Psoas muscle (tissue), 8 donors: Measurements from ENCODE around the gene KIAA0040. TPM values are rescaled to one million over a fixed set of nuclear protein-coding genes. Genes with fewer than 3 reads are reported as not detected.

ENCODE experiments used
- ATAC-seq, 4 donors: fragments of 200-7000 bp; cut with Tn5 transposase; one replicate each; pipeline ENCODE4 v1.9.1; 2020; ENCODE audit warnings: moderate library complexity in 3 of 4, mild to moderate bottlenecking in 2 of 4
- DNase-seq, 2 donors: peaks; one replicate each; pipeline ENCODE4 v3.0.0-alpha.2; 2020
- H3K27ac ChIP-seq: fragments of 200-600 bp; one replicate; pipeline ENCODE4 v1.8.0; 2022
- H3K27me3 ChIP-seq, 3 donors: fragments of 200-600 bp in 1 of 3; one replicate each; pipeline versions ENCODE4 v1.6.1 to v1.8.0; 2013 to 2022; ENCODE audit warnings: low read length in 2 of 3, mild to moderate bottlenecking in 2 of 3, moderate library complexity in 1 of 3; ENCODE audit not compliant: insufficient read depth in 3 of 3
- H3K36me3 ChIP-seq, 2 donors: fragments of 200-600 bp in 1 of 2; one replicate each; pipeline versions ENCODE4 v1.6.1 to v1.8.0; 2013 to 2022; ENCODE audit warnings: low read depth in 1 of 2, mild to moderate bottlenecking in 1 of 2, moderate library complexity in 1 of 2; ENCODE audit not compliant: insufficient read depth in 1 of 2
- H3K4me1 ChIP-seq: fragments of 200-600 bp; one replicate; pipeline ENCODE4 v1.8.0; 2022
- H3K4me3 ChIP-seq: fragments of 200-600 bp; one replicate; pipeline ENCODE4 v1.8.0; 2022; ENCODE audit warnings: mild to moderate bottlenecking
- H3K9me3 ChIP-seq: fragments of 200-600 bp; one replicate; pipeline ENCODE4 v1.8.0; 2022
- WGBS, 3 donors: extraction: QIAGEN DNeasy Blood & Tissue Kit; methylation state at CpG; one replicate each; pipeline versions ENCODE4 v1.1.6 to v1.1.7; 2013; 5-methylcytosine and 5-hydroxymethylcytosine counted together
- intact Hi-C, 2 donors: fragments of 100-400 bp; cut with DNase I; formaldehyde crosslinking; loops; one replicate each; pipeline versions ENCODE4 v1.11.0 to v1.14.2; 2022
- polyA plus RNA-seq, 3 donors: library from polyadenylated mRNA; stranded (reverse); fragments of 200-250 nt; gene quantifications; one replicate each; pipeline ENCODE4 v1.2.3, GENCODE V29; 2013
- total RNA-seq, 4 donors: library from RNA; stranded (reverse); fragmentation: NEBNext Ultra II Directional in 2 of 4; extraction: Animal tissue kit (Norgen Biotek cat#: 25700) in 2 of 4; gene quantifications; one replicate each; pipeline versions ENCODE4 v1.2.1 to v1.2.4, GENCODE V29; 2021 to 2023
- TF ChIP-seq, protein P1 (sequence below): fragments of 200-600 bp; IDR thresholded peaks from one replicate; pipeline ENCODE4 v1.8.0; 2022; ENCODE audit warnings: antibody characterized with exemption
- donor health status: healthy with polysubstance abuse.
- donor health status: DM: no; HTN: no; CAD: no; lungs with moderate emphysema.
- donor health status: Bipolar disorder and iron deficiency.
- donor health status: healthy.
- donor health status: DM: yes; HTN: yes; CAD: no.
- donor health status: DM: no; HTN: no; CAD: no.
- donor health status: DM: no; HTN: no; CAD: no.
- donor health status: DM: yes; HTN: yes; CAD: no.

The KIAA0040 gene
- total and polyA plus RNA-seq, 7 donors, result 5.7 to 48.0 (median 11.0) TPM

GRCh38 chr1:175162955-175163354, 29.6 kb downstream of the KIAA0040 start:
- DNase-seq, result no peak
- TF ChIP-seq, protein P1, sequence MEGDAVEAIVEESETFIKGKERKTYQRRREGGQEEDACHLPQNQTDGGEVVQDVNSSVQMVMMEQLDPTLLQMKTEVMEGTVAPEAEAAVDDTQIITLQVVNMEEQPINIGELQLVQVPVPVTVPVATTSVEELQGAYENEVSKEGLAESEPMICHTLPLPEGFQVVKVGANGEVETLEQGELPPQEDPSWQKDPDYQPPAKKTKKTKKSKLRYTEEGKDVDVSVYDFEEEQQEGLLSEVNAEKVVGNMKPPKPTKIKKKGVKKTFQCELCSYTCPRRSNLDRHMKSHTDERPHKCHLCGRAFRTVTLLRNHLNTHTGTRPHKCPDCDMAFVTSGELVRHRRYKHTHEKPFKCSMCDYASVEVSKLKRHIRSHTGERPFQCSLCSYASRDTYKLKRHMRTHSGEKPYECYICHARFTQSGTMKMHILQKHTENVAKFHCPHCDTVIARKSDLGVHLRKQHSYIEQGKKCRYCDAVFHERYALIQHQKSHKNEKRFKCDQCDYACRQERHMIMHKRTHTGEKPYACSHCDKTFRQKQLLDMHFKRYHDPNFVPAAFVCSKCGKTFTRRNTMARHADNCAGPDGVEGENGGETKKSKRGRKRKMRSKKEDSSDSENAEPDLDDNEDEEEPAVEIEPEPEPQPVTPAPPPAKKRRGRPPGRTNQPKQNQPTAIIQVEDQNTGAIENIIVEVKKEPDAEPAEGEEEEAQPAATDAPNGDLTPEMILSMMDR, result no peak
- H3K36me3 ChIP-seq, result peaks cover 9 to 84% of the 10 kb centered on the region in 2 donors
- H3K9me3 ChIP-seq, result no peaks in the 10 kb centered on the region
- H3K4me3 ChIP-seq, result no peak overlapping the region
- intact Hi-C loops, result loop anchor here in 1 of 2 donors (5.0 kb wide), 1 partner anchor 334 kb away; no protein-coding TSS in a partner anchor
- WGBS, 3 donors, result 43 to 73% (median 47%) methylated on average over 4 of the region's 4 CpGs
- no peak for ATAC-seq
- no peak overlapping the region for H3K27ac ChIP-seq
- H3K4me1 ChIP-seq, result no peaks in the 10 kb centered on the region
- no peaks in the 10 kb centered on the region for H3K27me3 ChIP-seq

- intact Hi-C loops, result loop anchor here (5.0 to 10.0 kb wide), 3 partner anchors 34 to 727 kb away; partner anchors contain the start of gene KIAA0040 (in 1 of the 2)
- Histone ChIP-seq H3K36me3 (peaks cover 6 to 45% of the 10 kb centered on the region in 2 donors), H3K4me3 (no peak overlapping the region), H3K9me3 (no peaks in the 10 kb centered on the region), H3K4me1 (no peaks in the 10 kb centered on the region), H3K27me3 (peaks cover 0 to 4% (median 0%) of the 10 kb centered on the region in 3 donors), H3K27ac (no peak overlapping the region)
- TF ChIP-seq, protein P1, result no peak
- ATAC-seq (no peak), DNase-seq (no peak)
- 78 to 86% (median 85%) methylated on average over 6 of the region's 6 CpGs for WGBS, 3 donors
Observed at GRCh38 chr1:175158170-175158591, 34.4 kb downstream of the KIAA0040 start.

- intact Hi-C loops, result loop anchor here (5.0 to 10.0 kb wide), 3 partner anchors 35 to 728 kb away; partner anchors contain the start of gene KIAA0040 (in 1 of the 2)
- H3K36me3 ChIP-seq, result peaks cover 6 to 36% of the 10 kb centered on the region in 2 donors
Observed at GRCh38 chr1:175157200-175157599, 35.4 kb downstream of the KIAA0040 start.

GRCh38 chr1:175155936-175156335, 36.6 kb downstream of the KIAA0040 start:
- TF ChIP-seq, protein P1, result no peak
- 48 to 77% (median 48%) methylated on average over 5 of the region's 5 CpGs for WGBS, 3 donors
- Histone ChIP-seq H3K27me3 (peaks cover 0 to 4% (median 0%) of the 10 kb centered on the region in 3 donors), H3K4me1 (peaks cover 4% of the 10 kb centered on the region), H3K9me3 (no peaks in the 10 kb centered on the region), H3K27ac (no peak overlapping the region), H3K4me3 (no peak overlapping the region), H3K36me3 (peaks cover 0 to 24% of the 10 kb centered on the region in 2 donors)
- DNase-seq (no peak), ATAC-seq (peak in 1 of 4 donors; percentile 7)
- intact Hi-C loops, result loop anchor here (1.0 to 10.0 kb wide), 5 partner anchors 36 to 729 kb away; partner anchors contain the start of gene KIAA0040 (in 1 of the 2)

More at GRCh38 chr1:175157200-175157599, 35.4 kb downstream of the KIAA0040 start:
- Histone ChIP-seq H3K4me1 (peaks cover 1% of the 10 kb centered on the region), H3K9me3 (no peaks in the 10 kb centered on the region), H3K27me3 (peaks cover 0 to 4% (median 0%) of the 10 kb centered on the region in 3 donors), H3K4me3 (no peak overlapping the region), H3K27ac (no peak overlapping the region)
- 83 to 93% (median 90%) methylated on average over 2 of the region's 2 CpGs for WGBS, 3 donors
- no peak for DNase-seq
- TF ChIP-seq, protein P1, result no peak
- ATAC-seq, result no peak
